ENCODE measurements around the gene GPSM1.

The GPSM1 gene

DNA sequence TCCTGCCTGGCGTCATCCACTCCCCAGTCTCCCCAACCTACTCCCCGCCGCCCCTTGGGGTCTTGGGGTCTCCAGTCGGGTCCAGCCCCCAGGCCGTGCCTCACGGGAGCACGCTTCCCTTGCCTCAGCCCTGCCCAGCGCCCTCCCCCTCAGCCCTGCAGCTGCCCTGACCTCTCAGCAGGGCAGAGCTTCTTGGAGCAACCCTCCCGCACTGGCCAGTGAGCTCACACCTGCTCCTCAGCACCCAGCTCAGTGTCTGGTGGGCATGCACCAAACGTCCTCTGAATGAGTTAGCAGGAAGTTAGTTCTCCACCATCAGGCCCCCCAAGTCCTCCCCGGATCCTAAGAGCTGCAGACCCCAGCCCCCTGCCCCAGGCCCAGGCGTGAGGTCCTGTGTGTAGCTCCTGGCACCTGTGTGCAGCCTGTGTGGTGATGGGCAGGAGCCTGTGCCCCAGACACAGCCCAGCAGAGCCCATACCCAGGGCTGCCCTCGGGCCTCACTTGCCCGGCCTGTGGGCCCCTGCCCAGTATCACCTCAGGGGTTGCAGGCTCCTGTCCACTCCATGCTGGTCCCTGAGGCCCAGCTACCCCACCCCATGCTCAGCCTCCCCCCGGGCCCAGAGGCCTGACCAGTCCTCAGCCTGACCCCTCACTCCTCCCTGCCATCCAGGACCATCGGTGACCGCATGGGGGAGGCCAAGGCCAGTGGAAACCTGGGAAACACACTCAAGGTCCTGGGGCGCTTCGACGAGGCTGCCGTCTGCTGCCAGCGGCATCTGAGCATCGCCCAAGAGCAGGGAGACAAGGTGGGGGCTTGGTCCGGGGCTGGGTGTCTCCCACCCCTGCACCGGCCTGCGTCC, 8.2 kb downstream of the GPSM1 start:
- DNase-seq: no peak

DNA sequence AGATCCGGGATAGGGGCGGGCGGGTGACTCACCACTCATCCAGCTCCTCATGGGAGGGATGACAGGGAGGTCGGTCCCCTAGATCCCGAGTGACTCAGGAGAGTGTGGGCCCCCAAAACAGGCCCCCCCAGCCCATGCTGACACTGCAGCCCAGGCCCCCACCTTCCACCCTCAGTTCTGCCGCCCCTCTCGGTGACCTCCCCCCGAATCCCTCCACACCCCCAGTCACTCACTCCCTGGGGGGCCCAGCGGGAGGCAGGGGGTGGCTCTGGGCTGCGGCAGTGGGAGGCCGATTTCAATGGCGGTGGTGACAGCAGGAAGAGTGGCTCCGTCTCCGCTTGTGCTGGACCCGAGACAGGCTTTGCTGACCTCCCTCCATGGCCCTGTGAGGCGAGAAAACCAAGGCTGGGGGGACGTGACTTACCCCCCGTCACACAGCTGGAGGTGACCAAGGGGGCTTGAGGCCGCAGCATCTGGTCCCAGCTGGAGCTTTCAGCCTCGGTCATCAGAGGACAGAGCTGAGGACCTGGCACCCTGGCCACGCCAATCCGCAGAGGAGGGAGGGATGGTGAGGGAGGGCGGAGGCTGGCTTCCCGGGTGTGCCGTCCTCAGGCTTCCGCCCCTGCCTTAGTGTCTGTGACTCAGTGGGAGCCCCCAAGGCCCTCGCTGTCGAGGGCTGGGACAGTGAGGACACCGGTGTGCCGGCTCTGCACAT, 9.0 kb downstream of the GPSM1 start:
- DNase-seq: no peak

DNA sequence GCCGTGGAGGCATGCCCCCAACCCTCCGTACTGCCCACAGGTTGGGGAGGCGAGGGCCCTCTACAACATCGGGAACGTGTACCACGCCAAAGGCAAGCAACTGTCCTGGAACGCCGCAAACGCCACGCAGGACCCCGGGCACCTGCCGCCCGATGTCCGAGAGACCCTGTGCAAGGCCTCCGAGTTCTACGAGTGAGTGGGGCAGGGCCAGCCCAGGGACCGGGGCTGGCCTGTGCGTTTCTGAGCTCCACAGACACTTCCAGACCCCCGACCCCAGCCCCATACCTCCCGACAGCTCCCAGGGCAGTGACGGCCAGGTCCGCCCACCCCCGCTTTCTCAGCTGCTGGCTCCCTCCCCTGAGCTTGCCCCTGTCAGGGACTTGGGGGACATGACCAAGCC, 9.5 kb downstream of the GPSM1 start:
- no peak for DNase-seq

DNA sequence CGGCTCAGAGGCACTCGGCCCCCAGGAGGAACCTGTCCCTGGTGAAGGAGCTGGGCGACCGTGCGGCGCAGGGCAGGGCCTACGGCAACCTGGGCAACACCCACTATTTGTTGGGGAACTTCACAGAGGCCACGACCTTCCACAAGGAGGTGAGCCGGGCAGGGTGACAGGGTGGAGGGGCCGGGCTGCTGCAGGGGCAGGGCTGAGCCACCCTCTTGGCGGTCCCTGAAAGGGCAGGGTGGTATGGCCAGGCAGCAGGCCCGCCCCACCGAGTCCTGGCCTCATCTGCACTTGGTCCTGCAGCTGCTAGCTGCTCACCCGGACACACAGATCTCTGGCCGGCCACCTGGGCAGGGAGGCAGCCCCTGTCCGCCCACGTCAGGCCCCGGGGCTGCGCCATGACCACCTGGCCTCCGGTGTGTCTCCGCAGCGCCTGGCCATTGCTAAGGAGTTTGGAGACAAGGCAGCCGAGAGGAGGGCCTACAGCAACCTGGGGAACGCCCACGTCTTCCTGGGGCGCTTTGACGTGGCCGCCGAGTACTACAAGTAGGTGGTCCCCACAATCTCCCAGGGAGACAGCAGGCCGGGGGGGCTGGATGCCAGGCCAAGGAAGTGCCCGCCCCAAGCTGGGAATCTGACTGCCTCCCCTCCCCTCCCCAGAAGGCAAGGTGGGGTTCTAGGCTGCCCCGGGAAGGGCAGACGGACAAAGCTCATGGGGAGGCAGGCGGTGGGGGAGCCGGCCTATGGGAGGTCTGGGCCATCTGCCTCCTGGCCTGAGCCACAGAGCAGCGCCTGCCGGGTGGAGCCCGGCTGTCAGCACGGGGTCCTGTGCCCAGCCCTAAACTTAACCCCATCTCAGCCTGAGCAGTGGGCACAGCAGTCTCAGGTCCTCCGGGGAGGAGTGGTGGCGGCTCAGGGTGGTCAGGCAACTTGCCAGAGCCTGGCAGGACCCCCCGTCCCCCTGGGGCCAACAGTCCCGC, 10.4 kb downstream of the GPSM1 start:
- DNase-seq: no peak

DNA sequence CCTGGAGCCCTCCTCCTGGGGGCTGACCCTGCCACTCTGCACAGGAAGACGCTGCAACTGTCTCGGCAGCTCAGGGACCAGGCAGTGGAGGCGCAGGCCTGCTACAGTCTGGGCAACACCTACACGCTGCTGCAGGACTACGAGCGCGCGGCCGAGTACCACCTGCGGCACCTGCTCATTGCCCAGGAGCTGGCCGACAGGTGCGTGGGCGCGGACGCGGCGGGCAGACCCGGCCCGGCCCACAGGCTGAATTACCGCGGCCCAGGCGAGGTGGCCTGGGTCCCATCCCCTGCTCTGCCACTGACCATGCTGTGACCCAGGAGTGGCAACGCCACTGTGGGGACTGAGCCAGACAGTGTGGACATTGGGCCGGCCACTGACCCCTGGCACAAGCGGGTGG, 11.2 kb downstream of the GPSM1 start:
- DNase-seq: no peak

DNA sequence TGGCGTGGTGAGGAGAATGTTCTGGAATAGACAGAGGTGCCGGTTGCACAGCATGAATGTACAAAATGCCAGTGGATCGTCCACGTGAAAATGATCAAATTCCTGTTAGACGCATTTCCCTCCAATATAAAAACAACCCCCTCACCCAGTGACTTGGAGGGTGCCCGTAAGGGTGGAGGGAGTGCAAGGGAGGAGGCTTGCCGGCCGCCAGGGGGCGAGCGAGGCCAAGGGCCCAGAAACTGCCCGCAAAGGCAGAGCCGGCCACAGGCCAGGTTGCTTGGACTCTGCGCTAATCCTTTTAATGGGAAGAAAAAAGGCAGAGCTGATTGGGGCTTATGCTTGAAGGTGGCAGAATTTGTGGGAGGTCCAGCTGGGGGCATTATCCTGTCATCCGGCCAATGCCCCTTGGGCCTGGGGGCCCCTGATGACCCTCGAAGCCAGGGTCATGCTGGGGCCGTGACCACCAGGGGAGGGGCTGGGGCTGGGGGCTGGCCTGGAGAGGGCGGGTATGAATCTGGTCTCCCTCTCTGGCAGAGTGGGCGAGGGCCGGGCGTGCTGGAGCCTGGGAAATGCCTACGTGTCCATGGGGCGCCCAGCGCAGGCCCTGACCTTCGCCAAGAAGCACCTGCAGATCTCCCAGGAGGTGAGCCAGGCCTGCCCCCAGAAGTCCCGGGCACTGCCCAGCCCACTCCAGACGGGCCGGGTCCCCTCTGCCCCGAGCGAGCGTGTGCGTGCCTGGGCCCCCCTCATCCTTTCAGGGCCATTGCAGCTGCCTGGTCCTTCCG, 12.0 kb downstream of the GPSM1 start:
- DNase-seq: no peak

DNA sequence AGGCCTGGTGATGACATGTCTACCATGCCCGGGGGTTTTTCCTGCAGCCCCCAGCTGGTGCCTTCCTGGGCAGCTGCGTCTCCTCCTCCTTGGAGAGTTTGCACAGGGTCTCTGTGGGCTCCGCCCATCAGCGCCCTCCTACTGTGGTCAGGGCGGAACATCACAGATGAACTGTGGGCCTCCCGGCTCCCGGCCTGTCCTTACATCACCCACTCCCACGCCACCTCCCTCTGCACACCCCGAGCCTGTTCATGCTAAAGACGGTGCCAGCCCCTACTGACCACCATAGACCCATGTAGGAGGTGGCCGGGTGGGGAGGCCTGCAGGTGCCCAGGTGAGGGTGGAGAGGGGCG, 12.6 kb downstream of the GPSM1 start:
- no peak for DNase-seq

DNA sequence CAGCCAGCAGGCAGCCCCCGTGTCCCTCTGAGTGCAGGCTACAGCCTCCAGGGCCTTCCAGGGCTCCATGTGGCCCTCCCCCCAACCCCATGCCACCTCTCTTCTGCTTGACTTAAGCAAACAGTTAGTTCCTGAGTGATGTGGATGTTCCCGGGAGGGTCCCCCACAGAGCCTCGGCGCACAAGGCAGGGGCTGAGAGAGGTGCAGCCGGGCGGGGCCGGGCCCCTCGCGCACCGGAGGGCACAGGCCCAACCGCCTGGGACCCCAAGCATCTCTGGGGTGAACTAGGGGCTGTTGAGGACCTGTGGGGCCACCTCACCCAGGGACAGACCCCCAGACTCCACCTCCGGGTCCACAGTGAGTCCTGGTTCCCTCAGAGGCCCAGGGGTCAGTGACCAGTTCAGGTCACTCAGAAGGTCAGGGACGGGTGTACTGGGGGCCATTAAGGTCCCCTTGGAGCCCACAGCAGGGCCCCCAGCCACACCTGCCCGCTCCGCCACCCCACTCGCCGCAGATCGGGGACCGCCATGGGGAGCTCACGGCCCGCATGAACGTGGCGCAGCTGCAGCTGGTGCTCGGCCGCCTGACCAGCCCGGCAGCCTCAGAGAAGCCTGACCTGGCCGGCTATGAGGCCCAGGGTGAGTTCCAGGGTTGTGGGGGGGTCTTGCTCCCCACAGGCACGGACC, 13.2 kb downstream of the GPSM1 start:
- no peak for DNase-seq

DNA sequence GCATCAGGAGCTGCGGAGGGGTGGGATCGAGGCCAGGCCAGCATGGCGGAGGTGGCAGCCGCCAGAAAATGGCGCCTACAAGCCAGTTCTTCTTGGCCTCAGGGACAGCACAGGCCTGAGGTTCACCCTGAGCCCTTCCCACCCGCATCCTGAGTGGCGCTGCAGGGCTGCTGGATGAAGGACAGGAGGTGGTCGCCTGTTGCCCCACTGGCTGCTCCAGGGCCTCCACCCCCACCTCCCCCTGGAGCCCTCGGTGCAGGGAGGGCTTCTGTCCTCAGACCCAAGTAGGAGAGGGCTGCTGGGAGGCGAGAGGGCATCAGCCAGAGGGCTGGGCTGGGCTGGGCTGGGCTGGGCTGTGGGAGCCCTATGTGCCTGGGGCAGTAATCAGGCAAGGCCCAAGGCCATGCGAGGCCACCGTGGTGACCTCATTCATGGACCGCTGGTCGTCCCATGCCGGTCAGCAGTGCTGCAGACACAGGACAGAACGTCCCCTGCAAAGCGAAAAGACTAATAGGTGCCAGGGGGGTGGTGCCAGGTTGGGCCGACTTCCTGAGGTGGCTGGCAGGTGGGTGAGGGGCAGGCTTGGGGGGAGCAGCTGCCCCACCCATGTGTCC, 13.8 kb downstream of the GPSM1 start:
- DNase-seq: no peak

DNA sequence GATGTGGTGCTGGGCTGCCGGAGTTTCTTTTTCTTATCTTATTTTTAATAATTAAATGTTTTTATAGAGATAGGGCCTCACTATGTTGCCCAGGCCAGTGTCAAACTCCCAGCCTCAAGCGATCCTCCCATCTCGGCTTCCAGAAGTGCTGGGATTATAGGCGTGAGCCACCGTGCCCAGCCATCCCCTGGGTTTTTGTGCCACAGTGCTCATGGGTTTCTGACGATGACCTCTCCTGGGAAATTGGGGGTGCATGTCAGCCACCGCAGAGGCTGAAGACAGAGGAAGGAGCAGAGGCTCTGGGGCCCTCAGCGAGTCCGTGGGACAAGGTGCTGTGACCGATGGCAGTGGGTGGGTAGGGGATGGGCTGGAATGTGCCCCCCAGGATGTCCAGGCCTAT, 14.4 kb downstream of the GPSM1 start:
- DNase-seq: no peak

DNA sequence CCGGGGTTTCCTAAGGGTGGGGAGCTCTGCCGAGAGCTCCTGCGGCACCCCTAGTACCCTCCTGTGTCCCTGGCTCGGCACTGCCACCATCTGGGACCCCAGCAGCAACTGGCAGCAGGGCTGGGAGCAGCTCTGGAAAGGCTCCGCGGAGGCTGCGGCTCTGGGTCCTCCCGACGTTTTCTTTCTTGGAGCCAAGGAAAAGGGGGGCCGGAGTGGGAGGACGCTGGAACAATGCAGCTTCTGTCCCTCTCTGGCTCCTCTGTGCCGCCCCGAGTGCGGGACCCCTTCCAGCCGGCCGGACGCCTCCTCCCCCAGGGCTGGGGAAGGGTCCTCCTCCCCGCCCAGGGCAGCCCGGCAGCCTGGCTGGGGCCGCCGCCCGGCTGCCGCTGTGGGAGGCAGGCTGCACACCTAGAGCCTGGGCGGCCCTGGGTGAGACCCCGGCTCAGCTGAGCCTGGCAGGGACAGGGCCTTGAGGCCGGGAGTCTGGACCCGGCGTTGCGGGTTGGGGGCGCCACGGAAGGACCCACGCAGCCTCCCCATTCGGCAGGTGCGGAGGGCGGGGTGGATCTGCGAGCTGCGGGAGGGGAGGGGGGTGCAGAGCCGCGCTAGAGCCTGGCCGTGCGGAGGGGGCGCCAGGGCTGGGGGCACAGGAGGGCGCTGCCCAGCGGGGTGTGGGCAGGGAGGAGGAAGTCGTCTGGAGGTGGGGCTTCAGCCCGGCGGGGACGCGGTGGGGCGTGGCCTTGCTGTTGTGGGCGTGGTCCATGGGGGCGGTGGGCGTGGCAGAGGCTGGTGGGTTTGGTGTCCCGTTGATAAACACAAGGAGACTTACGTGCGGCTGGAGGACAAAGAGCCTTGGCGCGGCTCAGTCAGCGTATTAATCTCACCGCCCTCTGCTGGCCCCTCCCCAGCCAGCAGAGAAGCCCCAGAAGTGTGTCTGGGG, 15.1 kb downstream of the GPSM1 start:
- DNase-seq: peak; percentile 54 to 55

DNA sequence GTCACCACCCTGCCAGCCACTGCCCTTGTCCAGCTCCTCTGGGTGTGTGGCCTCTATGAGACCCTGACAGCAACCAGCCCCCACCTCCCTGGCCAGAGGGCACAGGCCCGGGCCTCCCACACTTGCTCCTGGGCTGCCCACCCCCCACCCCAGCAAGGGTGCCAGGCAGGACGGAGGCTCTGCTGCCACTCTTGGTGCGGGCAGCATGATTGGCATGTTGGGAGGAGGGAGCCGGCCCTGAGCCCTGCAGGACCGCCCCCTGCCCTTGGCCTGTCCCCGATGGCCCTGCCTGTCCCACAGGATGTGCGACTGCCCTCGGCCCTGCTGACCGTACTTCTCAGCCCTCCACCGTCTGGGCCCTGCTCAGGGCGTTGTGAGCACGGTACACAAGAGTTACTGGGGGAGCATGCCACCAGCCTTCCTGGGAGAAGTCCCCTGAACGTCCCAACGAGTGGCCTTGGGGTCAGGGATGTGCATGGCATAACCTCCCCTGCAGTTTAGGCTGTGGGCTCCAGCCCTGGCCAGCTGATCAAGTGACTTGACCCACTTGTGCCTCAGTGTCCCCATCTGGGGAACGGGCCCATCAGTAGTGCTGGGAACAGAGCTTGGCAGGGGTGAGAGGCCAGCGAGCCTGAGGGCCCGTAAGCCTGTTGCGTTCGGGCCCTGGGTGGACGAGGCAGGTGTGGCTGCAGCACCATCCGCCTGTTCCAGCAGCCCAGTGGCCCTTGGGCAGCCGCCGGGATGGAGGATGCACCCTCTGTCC, 16.0 kb downstream of the GPSM1 start:
- no peak for DNase-seq

DNA sequence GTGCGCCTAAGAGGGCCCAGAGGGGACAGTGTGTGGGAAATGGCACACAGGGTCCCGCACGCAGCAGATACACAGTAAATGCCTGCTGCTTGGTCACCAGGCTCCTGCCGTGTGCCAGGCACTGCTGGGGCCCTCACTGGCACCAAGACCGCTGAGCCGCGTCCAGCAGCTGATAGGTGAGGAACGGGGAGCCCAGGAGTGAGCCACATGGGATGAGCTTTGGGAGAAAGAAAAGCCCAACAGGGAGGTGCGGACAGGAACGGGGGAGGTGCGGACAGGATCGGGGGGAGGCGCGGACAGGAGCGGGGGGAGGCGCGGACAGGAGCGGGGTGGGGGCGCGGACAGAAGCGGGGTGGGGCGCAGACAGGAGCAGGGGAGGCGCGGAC, 16.5 kb downstream of the GPSM1 start:
- no peak for DNase-seq

DNA sequence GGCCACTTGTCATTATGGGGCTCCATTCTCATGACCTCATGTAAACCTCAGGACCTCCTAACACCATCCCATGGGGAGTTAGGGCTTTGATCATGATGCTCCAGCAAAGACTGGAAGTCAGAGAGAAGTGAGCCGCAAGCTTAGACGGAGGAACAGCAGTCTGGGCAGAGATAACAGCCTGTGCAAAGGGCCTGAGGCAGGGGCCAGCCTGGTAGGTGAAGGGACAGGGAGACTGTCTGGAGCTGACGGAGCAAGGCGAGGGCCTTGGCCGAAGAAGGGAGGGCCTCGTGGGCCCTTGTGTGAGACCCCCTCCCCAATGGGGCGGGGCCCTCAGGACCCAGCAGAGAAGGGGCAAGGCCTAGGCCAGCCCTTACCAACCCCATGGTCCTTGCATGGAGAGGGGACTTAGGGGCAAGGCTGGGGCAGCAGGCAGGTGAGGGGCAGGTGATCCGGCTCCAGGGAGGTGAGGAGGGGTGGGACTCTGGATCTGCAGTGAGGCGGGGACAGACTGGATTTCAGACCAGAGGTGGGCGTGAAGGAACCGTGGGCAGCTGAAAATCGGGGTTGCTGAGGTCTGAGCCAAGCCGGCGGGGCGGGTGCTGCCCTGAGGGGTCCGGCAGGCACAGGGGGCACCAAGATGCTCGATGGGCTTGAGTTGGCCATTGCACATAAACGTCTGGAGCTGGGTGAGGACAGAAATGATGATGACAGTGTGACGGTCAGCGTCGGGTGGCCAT, 17.4 kb downstream of the GPSM1 start:
- DNase-seq: no peak

DNA sequence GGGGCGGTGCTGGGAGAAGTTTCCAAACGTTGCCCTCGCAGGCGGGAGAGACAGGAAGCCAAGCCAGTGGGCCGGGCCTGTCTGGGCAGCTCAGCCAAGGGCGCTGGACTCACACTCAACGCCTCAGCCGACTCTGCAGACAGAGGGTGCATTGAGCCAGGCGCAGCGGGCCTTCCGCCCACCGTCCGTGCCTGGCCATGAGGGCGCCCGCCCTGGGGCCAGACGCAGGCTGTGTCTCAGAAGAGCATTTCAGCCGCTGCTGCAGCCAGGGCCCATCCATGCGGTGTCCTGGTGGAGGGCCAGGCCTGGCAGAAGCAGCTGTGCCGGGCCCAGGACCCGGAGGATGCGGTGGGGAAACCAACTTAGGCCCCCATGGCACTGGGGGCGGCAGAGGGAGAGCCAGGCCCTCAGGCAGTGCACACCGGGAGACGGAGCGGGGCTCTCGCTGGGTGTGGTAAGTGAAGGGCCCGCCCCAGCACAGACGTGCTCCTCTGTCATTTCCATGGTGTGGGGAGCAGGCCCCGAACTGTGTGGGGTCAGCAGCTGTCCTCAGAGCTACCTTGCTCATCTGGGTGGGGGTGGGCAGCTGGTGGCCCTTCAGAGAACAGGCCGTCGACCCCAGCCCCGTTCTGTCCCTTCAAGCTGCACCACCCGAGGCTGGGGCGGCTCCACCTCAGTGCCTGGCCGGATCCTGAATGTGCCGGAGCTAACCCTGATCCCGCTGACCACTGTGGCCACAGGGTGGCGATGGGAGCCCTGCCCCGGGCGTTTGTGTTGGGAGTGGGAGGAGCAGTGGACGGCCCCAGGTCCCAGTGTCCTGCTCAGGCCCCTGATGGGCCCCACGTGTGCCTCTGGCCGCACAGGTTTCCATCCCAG, 18.2 kb downstream of the GPSM1 start:
- no peak for DNase-seq

DNA sequence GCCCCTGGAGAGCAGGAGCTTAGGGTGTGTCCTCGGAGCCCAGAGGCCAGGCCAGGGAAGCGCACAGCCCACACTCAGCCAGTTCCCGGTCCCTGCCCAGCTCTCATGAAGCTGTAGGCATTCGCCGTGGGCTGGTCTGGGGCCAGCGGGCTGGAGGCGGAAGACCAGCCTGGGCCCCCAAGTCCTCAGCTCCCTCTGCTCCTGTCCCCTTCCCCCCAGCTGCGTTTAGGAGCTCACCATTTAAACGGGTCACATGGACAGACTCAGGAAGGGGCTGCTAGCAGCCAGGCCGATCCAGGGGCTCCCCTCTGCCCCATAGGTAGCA, 18.8 kb downstream of the GPSM1 start:
- DNase-seq: no peak

DNA sequence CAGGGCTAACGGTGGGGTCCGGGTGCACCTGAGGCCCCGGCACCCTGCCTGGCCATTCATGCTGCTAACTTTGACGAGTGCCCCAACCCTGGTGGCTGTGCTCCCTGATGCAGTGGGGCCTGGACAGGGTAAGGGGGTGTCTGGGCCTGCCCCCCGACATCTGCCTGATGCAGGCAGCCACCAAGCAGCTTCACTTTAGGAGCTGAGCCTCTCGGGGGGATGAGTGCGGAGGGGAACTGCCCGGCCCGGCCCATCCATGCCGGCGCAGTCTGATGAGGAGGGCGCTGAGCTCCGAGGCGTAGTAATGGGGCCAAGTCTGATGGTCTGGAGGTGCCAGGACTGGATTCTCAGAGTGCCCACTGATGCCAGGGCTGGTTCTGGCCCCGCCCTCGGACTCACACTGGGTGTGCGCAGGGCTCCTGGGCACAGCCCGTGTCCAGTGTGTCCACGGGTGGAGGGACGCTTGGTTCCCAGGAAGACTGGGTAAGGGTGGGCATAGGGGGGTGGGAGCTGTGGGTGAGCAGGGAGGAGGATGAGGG, 19.7 kb downstream of the GPSM1 start:
- DNase-seq: no peak

All from stimulated activated CD4-positive, alpha-beta T cell treated with anti-CD3 and anti-CD28 coated beads, Interleukin-4, amount 100 ng/mL, for 4 hours (primary cell).